ENCODE data around the gene UBP1. TPM values are rescaled to one million over a fixed set of nuclear protein-coding genes. Genes with fewer than 3 reads are reported as not detected.

The UBP1 gene
- total RNA-seq, 1 donor from 2014 or later, result 62.6 TPM

Other genes starting within 250 kb of the UBP1 start
- 0.26 TPM for gene SUSD5, start 221.6 kb downstream of the UBP1 start, total RNA-seq
- 4.9 TPM for gene FBXL2, start 163.0 kb downstream of the UBP1 start, total RNA-seq